ENCODE data around the gene LARGE1. TPM values are rescaled to one million over a fixed set of nuclear protein-coding genes. Genes with fewer than 3 reads are reported as not detected.
A peak's percentile ranks its signal among the peaks of the same experiment; 100 is the strongest.

Gene LARGE1
- total RNA-seq, 1 donor from 2014 or later, result 195 TPM

DNA sequence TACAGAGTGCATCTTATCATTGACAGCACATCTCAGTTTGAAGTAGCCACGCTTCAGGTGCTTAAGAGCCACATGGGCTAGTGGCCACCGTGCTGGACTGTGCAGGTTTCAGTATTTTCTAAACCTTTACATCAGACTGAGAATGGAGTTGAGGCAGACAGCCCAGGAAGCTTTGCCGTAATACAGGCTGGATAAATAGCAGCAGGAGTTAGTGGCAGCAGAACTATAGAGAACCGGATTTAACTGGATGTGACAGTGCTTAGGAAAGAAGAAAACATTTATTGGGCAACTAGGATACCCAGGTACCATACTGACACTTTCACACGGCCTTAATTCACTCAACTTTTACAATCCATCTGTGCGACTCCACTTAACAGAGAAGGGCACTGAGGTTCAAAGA is 145.5 kb downstream of the LARGE1 start:
- no peaks in the 10 kb centered on the region for H3K27me3 Mint-ChIP-seq
- peaks cover 18% of the 10 kb centered on the region for H3K36me3 Mint-ChIP-seq (ENCODE audit: insufficient read depth)
- H3K9me3 Mint-ChIP-seq (ENCODE audit: low read depth), result peaks cover 13% of the 10 kb centered on the region
- DNase-seq (ENCODE audit: low spot score, unreplicated experiment), result no peak
- TF ChIP-seq, protein P1, sequence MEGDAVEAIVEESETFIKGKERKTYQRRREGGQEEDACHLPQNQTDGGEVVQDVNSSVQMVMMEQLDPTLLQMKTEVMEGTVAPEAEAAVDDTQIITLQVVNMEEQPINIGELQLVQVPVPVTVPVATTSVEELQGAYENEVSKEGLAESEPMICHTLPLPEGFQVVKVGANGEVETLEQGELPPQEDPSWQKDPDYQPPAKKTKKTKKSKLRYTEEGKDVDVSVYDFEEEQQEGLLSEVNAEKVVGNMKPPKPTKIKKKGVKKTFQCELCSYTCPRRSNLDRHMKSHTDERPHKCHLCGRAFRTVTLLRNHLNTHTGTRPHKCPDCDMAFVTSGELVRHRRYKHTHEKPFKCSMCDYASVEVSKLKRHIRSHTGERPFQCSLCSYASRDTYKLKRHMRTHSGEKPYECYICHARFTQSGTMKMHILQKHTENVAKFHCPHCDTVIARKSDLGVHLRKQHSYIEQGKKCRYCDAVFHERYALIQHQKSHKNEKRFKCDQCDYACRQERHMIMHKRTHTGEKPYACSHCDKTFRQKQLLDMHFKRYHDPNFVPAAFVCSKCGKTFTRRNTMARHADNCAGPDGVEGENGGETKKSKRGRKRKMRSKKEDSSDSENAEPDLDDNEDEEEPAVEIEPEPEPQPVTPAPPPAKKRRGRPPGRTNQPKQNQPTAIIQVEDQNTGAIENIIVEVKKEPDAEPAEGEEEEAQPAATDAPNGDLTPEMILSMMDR (IDR thresholded peaks at IDR 0.05; ENCODE audit: unreplicated experiment), result no peak
- H3K4me1 Mint-ChIP-seq (ENCODE audit: low read depth), result peaks cover 28% of the 10 kb centered on the region
- H3K27ac Mint-ChIP-seq, result peak overlapping the region; percentile 78
- H3K4me3 Mint-ChIP-seq (ENCODE audit: low read depth), result no peak overlapping the region

DNA sequence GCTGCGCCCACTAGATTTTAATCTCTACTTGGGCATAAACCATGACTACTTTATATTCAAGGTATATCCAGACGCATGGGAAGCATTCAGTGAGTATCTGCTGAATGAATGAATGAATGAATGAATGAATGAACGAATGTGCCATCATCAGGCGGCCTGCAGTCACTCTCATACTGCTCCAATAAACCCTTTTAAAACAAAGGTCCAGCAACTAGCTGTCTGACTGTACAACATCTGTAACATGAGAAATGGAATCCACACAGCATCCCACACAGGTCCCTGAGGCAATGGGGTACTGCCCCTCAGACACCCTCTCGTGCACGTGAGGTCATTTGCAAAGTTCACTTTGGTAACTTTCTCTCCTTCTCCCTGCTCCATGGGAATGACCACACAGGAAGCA is 147.5 kb downstream of the LARGE1 start:
- Mint-ChIP-seq H3K4me1 (ENCODE audit: low read depth) (peaks cover 14% of the 10 kb centered on the region), H3K27ac (no peak overlapping the region), H3K9me3 (ENCODE audit: low read depth) (peaks cover 6% of the 10 kb centered on the region), H3K36me3 (ENCODE audit: insufficient read depth) (peaks cover 11% of the 10 kb centered on the region), H3K27me3 (no peaks in the 10 kb centered on the region), H3K4me3 (ENCODE audit: low read depth) (no peak overlapping the region)
- TF ChIP-seq, protein P1 (IDR thresholded peaks at IDR 0.05; ENCODE audit: unreplicated experiment), result no peak
- DNase-seq (ENCODE audit: low spot score, unreplicated experiment), result no peak

GRCh38 chr22:33771136-33771535 is 149.1 kb downstream of the LARGE1 start:
- no peaks in the 10 kb centered on the region for H3K27me3 Mint-ChIP-seq
- no peak for DNase-seq (ENCODE audit: low spot score, unreplicated experiment)
- H3K4me3 Mint-ChIP-seq (ENCODE audit: low read depth), result no peak overlapping the region
- peaks cover 2% of the 10 kb centered on the region for H3K36me3 Mint-ChIP-seq (ENCODE audit: insufficient read depth)
- peaks cover 7% of the 10 kb centered on the region for H3K4me1 Mint-ChIP-seq (ENCODE audit: low read depth)
- H3K27ac Mint-ChIP-seq, result no peak overlapping the region
- TF ChIP-seq, protein P1 (IDR thresholded peaks at IDR 0.05; ENCODE audit: unreplicated experiment), result no peak
- H3K9me3 Mint-ChIP-seq (ENCODE audit: low read depth), result no peaks in the 10 kb centered on the region

- Mint-ChIP-seq H3K4me1 (ENCODE audit: low read depth) (peaks cover 6% of the 10 kb centered on the region), H3K9me3 (ENCODE audit: low read depth) (no peaks in the 10 kb centered on the region), H3K36me3 (ENCODE audit: insufficient read depth) (no peaks in the 10 kb centered on the region), H3K27me3 (no peaks in the 10 kb centered on the region), H3K27ac (no peak overlapping the region), H3K4me3 (ENCODE audit: low read depth) (no peak overlapping the region)
- no peak for DNase-seq (ENCODE audit: low spot score, unreplicated experiment)
- TF ChIP-seq, protein P1 (IDR thresholded peaks at IDR 0.05; ENCODE audit: unreplicated experiment), result no peak
Measured at GRCh38 chr22:33770723-33771122, 149.6 kb downstream of the LARGE1 start.

GRCh38 chr22:33766091-33766490 is 154.2 kb downstream of the LARGE1 start:
- TF ChIP-seq, protein P1 (IDR thresholded peaks at IDR 0.05; ENCODE audit: unreplicated experiment), result no peak
- Mint-ChIP-seq H3K36me3 (ENCODE audit: insufficient read depth) (peaks cover 13% of the 10 kb centered on the region), H3K4me3 (ENCODE audit: low read depth) (no peak overlapping the region), H3K27me3 (no peaks in the 10 kb centered on the region), H3K4me1 (ENCODE audit: low read depth) (peaks cover 2% of the 10 kb centered on the region), H3K9me3 (ENCODE audit: low read depth) (peaks cover 6% of the 10 kb centered on the region), H3K27ac (no peak overlapping the region)
- DNase-seq (ENCODE audit: low spot score, unreplicated experiment), result no peak
